Measurements from ENCODE around the gene ATP10B.

The ATP10B gene

GRCh38 chr5:160627921-160628618, 223.9 kb downstream of the ATP10B start:
- Histone ChIP-seq H3K9ac (ENCODE audit: low read depth in 1 of 2, low read length in 2 of 2) (no peak overlapping the region), H3K36me3 (ENCODE audit: control insufficient read depth in 1 of 2, insufficient read depth in 2 of 2, low read length in 2 of 2) (peaks cover 0 to 22% of the 10 kb centered on the region in 2 donors), H3K9me3 (ENCODE audit: control insufficient read depth in 1 of 2, low read length in 2 of 2) (no peaks in the 10 kb centered on the region), H3K27ac (ENCODE audit: low read depth, low read length) (no peak overlapping the region), H3K4me1 (ENCODE audit: control insufficient read depth in 1 of 2, insufficient read depth in 2 of 2, low read length in 2 of 2) (peaks cover 39% of the 10 kb centered on the region in 2 donors), H3K27me3 (ENCODE audit: control insufficient read depth in 1 of 2, insufficient read depth in 2 of 2, low read length in 2 of 2) (no peaks in the 10 kb centered on the region), H3K4me3 (ENCODE audit: low read depth in 1 of 2, low read length in 2 of 2) (no peak overlapping the region)

- Histone ChIP-seq H3K4me1 (ENCODE audit: control insufficient read depth in 1 of 2, insufficient read depth in 2 of 2, low read length in 2 of 2) (peaks cover 39 to 46% of the 10 kb centered on the region in 2 donors), H3K9me3 (ENCODE audit: control insufficient read depth in 1 of 2, low read length in 2 of 2) (no peaks in the 10 kb centered on the region), H3K36me3 (ENCODE audit: control insufficient read depth in 1 of 2, insufficient read depth in 2 of 2, low read length in 2 of 2) (peaks cover 3 to 26% of the 10 kb centered on the region in 2 donors), H3K4me3 (ENCODE audit: low read depth in 1 of 2, low read length in 2 of 2) (peak overlapping the region in 1 of 2 donors; percentile 5), H3K27me3 (ENCODE audit: control insufficient read depth in 1 of 2, insufficient read depth in 2 of 2, low read length in 2 of 2) (no peaks in the 10 kb centered on the region), H3K9ac (ENCODE audit: low read depth in 1 of 2, low read length in 2 of 2) (no peak overlapping the region), H3K27ac (ENCODE audit: low read depth, low read length) (no peak overlapping the region)
These were observed 225.7 kb downstream of the ATP10B start for GRCh38 chr5:160626322-160626721.

- no peaks in the 10 kb centered on the region for H3K27me3 ChIP-seq (ENCODE audit: control insufficient read depth in 1 of 2, insufficient read depth in 2 of 2, low read length in 2 of 2)
- no peaks in the 10 kb centered on the region for H3K9me3 ChIP-seq (ENCODE audit: control insufficient read depth in 1 of 2, low read length in 2 of 2)
- H3K4me3 ChIP-seq (ENCODE audit: low read depth in 1 of 2, low read length in 2 of 2): no peak overlapping the region
- H3K27ac ChIP-seq (ENCODE audit: low read depth, low read length): no peak overlapping the region
- peaks cover 17 to 44% of the 10 kb centered on the region in 2 donors for H3K36me3 ChIP-seq (ENCODE audit: control insufficient read depth in 1 of 2, insufficient read depth in 2 of 2, low read length in 2 of 2)
- peaks cover 27 to 33% of the 10 kb centered on the region in 2 donors for H3K4me1 ChIP-seq (ENCODE audit: control insufficient read depth in 1 of 2, insufficient read depth in 2 of 2, low read length in 2 of 2)
- H3K9ac ChIP-seq (ENCODE audit: low read depth in 1 of 2, low read length in 2 of 2): no peak overlapping the region
These were observed 230.5 kb downstream of the ATP10B start for GRCh38 chr5:160621526-160621925.

GRCh38 chr5:160620401-160620800, 231.6 kb downstream of the ATP10B start:
- Histone ChIP-seq H3K36me3 (ENCODE audit: control insufficient read depth in 1 of 2, insufficient read depth in 2 of 2, low read length in 2 of 2) (peaks cover 19 to 52% of the 10 kb centered on the region in 2 donors), H3K9me3 (ENCODE audit: control insufficient read depth in 1 of 2, low read length in 2 of 2) (no peaks in the 10 kb centered on the region), H3K9ac (ENCODE audit: low read depth in 1 of 2, low read length in 2 of 2) (no peak overlapping the region), H3K27ac (ENCODE audit: low read depth, low read length) (no peak overlapping the region), H3K4me1 (ENCODE audit: control insufficient read depth in 1 of 2, insufficient read depth in 2 of 2, low read length in 2 of 2) (peaks cover 15 to 22% of the 10 kb centered on the region in 2 donors), H3K27me3 (ENCODE audit: control insufficient read depth in 1 of 2, insufficient read depth in 2 of 2, low read length in 2 of 2) (no peaks in the 10 kb centered on the region), H3K4me3 (ENCODE audit: low read depth in 1 of 2, low read length in 2 of 2) (no peak overlapping the region)

- Histone ChIP-seq H3K9me3 (ENCODE audit: control insufficient read depth in 1 of 2, low read length in 2 of 2) (no peaks in the 10 kb centered on the region), H3K9ac (ENCODE audit: low read depth in 1 of 2, low read length in 2 of 2) (no peak overlapping the region), H3K36me3 (ENCODE audit: control insufficient read depth in 1 of 2, insufficient read depth in 2 of 2, low read length in 2 of 2) (peaks cover 23 to 61% of the 10 kb centered on the region in 2 donors), H3K4me3 (ENCODE audit: low read depth in 1 of 2, low read length in 2 of 2) (no peak overlapping the region), H3K27ac (ENCODE audit: low read depth, low read length) (no peak overlapping the region), H3K4me1 (ENCODE audit: control insufficient read depth in 1 of 2, insufficient read depth in 2 of 2, low read length in 2 of 2) (peaks cover 18 to 22% of the 10 kb centered on the region in 2 donors), H3K27me3 (ENCODE audit: control insufficient read depth in 1 of 2, insufficient read depth in 2 of 2, low read length in 2 of 2) (no peaks in the 10 kb centered on the region)
These were observed 232.6 kb downstream of the ATP10B start for GRCh38 chr5:160619381-160619780.

GRCh38 chr5:160618286-160618685, 233.7 kb downstream of the ATP10B start:
- Histone ChIP-seq H3K9ac (ENCODE audit: low read depth in 1 of 2, low read length in 2 of 2) (no peak overlapping the region), H3K27ac (ENCODE audit: low read depth, low read length) (no peak overlapping the region), H3K9me3 (ENCODE audit: control insufficient read depth in 1 of 2, low read length in 2 of 2) (no peaks in the 10 kb centered on the region), H3K36me3 (ENCODE audit: control insufficient read depth in 1 of 2, insufficient read depth in 2 of 2, low read length in 2 of 2) (peaks cover 24 to 62% of the 10 kb centered on the region in 2 donors), H3K4me1 (ENCODE audit: control insufficient read depth in 1 of 2, insufficient read depth in 2 of 2, low read length in 2 of 2) (peaks cover 21 to 22% of the 10 kb centered on the region in 2 donors), H3K4me3 (ENCODE audit: low read depth in 1 of 2, low read length in 2 of 2) (no peak overlapping the region), H3K27me3 (ENCODE audit: control insufficient read depth in 1 of 2, insufficient read depth in 2 of 2, low read length in 2 of 2) (no peaks in the 10 kb centered on the region)

- no peaks in the 10 kb centered on the region for H3K27me3 ChIP-seq (ENCODE audit: control insufficient read depth in 1 of 2, insufficient read depth in 2 of 2, low read length in 2 of 2)
These were observed 235.1 kb downstream of the ATP10B start for GRCh38 chr5:160616712-160617497.

GRCh38 chr5:160614136-160614535, 237.9 kb downstream of the ATP10B start:
- peaks cover 26 to 51% of the 10 kb centered on the region in 2 donors for H3K36me3 ChIP-seq (ENCODE audit: control insufficient read depth in 1 of 2, insufficient read depth in 2 of 2, low read length in 2 of 2)
- peaks cover under 1 to 10% of the 10 kb centered on the region in 2 donors for H3K4me1 ChIP-seq (ENCODE audit: control insufficient read depth in 1 of 2, insufficient read depth in 2 of 2, low read length in 2 of 2)
- no peak overlapping the region for H3K27ac ChIP-seq (ENCODE audit: low read depth, low read length)
- no peaks in the 10 kb centered on the region for H3K27me3 ChIP-seq (ENCODE audit: control insufficient read depth in 1 of 2, insufficient read depth in 2 of 2, low read length in 2 of 2)
- no peak overlapping the region for H3K4me3 ChIP-seq (ENCODE audit: low read depth in 1 of 2, low read length in 2 of 2)
- no peaks in the 10 kb centered on the region for H3K9me3 ChIP-seq (ENCODE audit: control insufficient read depth in 1 of 2, low read length in 2 of 2)
- no peak overlapping the region for H3K9ac ChIP-seq (ENCODE audit: low read depth in 1 of 2, low read length in 2 of 2)

More at GRCh38 chr5:160616712-160617497, 235.1 kb downstream of the ATP10B start:
- Histone ChIP-seq H3K4me3 (ENCODE audit: low read depth in 1 of 2, low read length in 2 of 2) (no peak overlapping the region), H3K9me3 (ENCODE audit: control insufficient read depth in 1 of 2, low read length in 2 of 2) (no peaks in the 10 kb centered on the region), H3K27ac (ENCODE audit: low read depth, low read length) (no peak overlapping the region), H3K9ac (ENCODE audit: low read depth in 1 of 2, low read length in 2 of 2) (no peak overlapping the region), H3K4me1 (ENCODE audit: control insufficient read depth in 1 of 2, insufficient read depth in 2 of 2, low read length in 2 of 2) (peaks cover 16 to 21% of the 10 kb centered on the region in 2 donors), H3K36me3 (ENCODE audit: control insufficient read depth in 1 of 2, insufficient read depth in 2 of 2, low read length in 2 of 2) (peaks cover 27 to 61% of the 10 kb centered on the region in 2 donors)

GRCh38 chr5:160605266-160605665, 246.7 kb downstream of the ATP10B start:
- Histone ChIP-seq H3K4me3 (ENCODE audit: low read depth in 1 of 2, low read length in 2 of 2) (no peak overlapping the region), H3K9me3 (ENCODE audit: control insufficient read depth in 1 of 2, low read length in 2 of 2) (no peaks in the 10 kb centered on the region), H3K9ac (ENCODE audit: low read depth in 1 of 2, low read length in 2 of 2) (no peak overlapping the region), H3K27ac (ENCODE audit: low read depth, low read length) (no peak overlapping the region), H3K4me1 (ENCODE audit: control insufficient read depth in 1 of 2, insufficient read depth in 2 of 2, low read length in 2 of 2) (peaks cover 0 to 8% of the 10 kb centered on the region in 2 donors), H3K36me3 (ENCODE audit: control insufficient read depth in 1 of 2, insufficient read depth in 2 of 2, low read length in 2 of 2) (peaks cover 13 to 50% of the 10 kb centered on the region in 2 donors), H3K27me3 (ENCODE audit: control insufficient read depth in 1 of 2, insufficient read depth in 2 of 2, low read length in 2 of 2) (no peaks in the 10 kb centered on the region)

- Histone ChIP-seq H3K4me3 (ENCODE audit: low read depth in 1 of 2, low read length in 2 of 2) (no peak overlapping the region), H3K9ac (ENCODE audit: low read depth in 1 of 2, low read length in 2 of 2) (no peak overlapping the region), H3K27ac (ENCODE audit: low read depth, low read length) (no peak overlapping the region), H3K4me1 (ENCODE audit: control insufficient read depth in 1 of 2, insufficient read depth in 2 of 2, low read length in 2 of 2) (peaks cover 0 to 8% of the 10 kb centered on the region in 2 donors), H3K9me3 (ENCODE audit: control insufficient read depth in 1 of 2, low read length in 2 of 2) (no peaks in the 10 kb centered on the region), H3K36me3 (ENCODE audit: control insufficient read depth in 1 of 2, insufficient read depth in 2 of 2, low read length in 2 of 2) (peaks cover 13 to 51% of the 10 kb centered on the region in 2 donors), H3K27me3 (ENCODE audit: control insufficient read depth in 1 of 2, insufficient read depth in 2 of 2, low read length in 2 of 2) (no peaks in the 10 kb centered on the region)
These were observed 247.5 kb downstream of the ATP10B start for GRCh38 chr5:160604484-160604883.
